GM18517 (cell line): ENCODE results near the gene RNF213.

ENCODE experiments used
- ATAC-seq: cut with Tn5 transposase; IDR thresholded peaks from one replicate; pipeline ENCODE4 v1.9.1; 2021; ENCODE audit warnings: mild to moderate bottlenecking, moderate library complexity; ENCODE audit not compliant: unreplicated experiment

Gene RNF213

DNA sequence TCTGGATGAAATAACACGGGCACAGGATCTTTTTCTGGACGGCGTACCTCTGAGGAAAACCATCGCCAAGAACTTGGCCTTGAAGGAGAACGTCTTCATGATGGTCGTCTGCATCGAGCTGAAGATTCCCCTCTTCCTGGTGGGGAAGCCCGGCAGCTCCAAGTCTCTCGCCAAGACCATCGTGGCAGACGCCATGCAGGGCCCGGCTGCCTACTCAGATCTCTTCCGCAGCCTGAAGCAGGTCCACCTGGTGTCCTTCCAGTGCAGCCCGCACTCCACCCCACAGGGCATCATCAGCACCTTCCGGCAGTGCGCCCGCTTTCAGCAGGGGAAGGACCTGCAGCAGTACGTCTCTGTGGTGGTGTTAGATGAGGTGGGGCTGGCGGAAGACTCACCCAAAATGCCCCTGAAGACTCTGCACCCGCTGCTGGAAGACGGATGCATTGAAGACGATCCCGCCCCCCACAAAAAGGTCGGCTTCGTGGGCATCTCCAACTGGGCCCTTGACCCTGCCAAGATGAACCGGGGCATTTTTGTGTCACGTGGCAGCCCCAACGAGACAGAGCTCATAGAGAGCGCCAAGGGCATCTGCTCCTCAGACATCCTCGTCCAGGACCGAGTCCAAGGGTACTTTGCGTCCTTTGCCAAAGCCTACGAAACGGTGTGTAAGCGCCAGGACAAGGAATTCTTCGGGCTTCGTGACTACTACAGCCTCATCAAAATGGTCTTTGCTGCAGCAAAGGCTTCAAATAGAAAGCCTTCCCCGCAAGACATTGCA, 86.0 kb downstream of the RNF213 start:
- ATAC-seq: no peak

DNA sequence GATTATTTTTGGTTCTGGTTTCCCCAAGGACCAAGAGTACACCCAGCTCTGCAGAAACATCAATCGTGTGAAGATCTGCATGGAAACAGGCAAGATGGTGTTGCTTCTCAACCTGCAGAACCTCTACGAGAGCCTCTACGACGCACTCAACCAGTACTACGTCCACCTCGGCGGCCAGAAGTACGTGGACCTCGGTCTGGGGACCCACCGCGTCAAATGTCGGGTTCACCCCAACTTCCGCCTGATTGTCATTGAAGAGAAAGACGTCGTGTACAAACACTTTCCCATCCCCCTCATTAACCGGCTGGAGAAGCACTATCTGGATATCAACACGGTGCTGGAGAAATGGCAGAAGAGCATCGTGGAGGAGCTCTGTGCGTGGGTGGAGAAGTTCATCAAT, 86.9 kb downstream of the RNF213 start:
- ATAC-seq: no peak

DNA sequence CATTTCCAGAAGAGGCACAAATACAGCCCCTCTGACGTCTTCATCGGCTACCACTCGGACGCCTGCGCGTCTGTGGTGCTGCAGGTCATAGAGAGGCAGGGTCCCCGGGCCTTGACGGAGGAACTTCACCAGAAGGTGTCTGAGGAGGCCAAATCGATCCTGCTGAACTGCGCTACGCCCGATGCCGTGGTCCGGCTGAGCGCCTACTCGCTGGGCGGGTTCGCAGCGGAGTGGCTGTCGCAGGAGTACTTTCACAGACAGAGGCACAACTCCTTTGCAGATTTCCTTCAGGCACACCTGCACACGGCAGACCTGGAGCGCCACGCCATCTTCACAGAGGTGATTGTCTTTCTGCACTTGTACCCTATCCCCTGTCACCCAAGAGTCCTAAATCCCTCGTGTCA, 87.3 kb downstream of the RNF213 start:
- no peak for ATAC-seq

DNA sequence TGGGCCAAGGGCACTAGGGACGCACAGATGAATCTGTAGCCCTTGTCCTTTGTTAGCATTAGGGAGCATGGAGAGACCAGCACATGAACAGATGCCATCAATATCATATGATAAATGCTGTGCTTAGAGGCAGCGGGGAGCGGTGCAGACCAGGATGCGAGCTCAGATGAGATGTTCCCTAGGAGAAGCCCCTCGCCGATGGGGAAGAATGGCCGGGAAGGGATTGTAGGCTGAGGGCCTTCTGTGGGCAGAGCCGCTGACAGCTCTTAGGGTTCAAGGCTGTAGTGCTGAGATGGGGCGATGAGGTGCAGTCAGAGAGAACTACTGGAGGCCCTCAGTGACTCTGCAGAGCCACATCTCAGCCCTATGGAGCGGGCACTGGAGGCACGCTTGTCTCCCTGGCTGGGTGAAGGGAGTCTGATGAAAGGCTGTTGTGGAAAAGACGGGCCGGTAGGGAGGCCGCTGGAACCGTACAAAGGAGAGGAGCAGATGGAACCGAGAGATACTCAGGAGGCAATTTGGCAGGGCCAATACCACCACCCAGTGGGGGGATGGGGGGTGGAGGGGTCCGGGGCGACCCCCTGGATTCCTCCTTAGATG, 88.0 kb downstream of the RNF213 start:
- ATAC-seq: no peak

DNA sequence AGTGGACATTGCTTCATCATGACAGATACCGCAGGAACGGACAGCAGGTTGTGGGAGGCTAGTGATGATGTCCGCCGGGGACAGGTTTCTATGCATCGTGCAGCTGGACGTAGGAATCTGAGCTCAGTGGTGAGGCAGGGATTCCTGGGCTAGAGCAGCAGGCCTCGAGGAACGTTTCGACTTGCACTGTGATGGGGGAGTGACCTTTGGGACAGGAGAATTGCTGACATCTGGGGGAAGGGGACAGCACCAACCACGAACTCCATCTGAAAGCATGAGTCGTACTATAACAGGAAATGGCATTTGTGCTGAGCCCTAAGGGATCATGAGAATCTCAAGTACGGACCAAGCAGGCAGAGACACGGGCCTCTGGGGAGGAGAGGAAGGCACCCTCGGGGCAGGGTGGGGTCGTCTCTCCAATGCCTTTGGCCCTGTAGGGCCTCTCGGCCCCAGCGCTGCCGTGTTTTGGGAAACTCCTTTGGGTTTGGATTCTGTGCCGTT, 88.5 kb downstream of the RNF213 start:
- ATAC-seq: no peak

DNA sequence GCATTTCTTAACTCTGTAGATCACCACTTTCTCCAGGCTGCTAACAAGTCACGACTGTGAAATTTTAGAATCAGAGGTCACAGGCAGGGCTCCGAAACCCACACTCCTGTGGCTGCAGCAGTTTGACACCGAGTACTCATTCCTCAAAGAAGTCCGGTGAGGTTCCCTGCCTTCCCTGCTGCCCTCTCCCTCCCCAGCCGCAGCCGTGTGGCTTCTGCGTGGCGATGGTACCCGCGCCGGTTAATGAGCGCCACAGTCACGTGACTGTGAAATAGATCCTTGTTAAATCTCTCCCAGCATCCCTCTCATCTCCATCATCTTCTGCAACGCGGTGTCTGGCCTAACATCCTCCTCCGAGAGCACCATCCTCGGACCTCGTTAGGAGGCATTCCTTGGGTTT, 89.1 kb downstream of the RNF213 start:
- ATAC-seq: no peak

DNA sequence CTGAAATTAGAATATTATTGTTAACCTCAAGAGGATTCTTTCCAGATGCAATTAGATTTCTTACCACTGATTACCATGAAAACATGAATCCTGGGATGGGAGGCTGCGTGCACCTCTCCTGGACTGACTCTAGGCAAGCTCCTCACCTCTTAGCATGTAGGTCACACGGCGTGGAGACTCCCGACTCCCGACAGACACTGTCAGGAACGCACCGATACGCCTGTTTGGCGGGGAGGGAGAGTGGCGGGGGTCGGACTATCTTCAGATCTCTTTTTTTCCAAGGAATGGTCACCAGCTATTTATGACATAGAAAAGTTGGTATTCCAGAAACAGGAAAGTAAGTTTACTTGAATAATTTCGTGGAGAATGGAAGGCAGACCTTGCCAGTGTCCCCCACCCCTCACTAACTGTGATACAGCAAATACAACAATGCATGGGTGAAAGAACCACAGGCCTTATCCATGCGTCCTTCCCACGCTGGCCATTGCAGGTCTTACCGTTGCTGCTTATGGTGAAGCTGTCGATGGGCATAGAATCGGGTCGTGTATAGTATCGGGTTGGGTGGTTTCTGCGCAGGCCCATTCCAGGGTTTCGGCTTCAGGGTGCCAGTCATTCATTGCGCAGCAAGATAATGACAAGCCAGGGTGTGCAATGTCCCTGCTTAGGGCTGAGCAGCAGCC, 91.7 kb downstream of the RNF213 start:
- ATAC-seq: no peak

DNA sequence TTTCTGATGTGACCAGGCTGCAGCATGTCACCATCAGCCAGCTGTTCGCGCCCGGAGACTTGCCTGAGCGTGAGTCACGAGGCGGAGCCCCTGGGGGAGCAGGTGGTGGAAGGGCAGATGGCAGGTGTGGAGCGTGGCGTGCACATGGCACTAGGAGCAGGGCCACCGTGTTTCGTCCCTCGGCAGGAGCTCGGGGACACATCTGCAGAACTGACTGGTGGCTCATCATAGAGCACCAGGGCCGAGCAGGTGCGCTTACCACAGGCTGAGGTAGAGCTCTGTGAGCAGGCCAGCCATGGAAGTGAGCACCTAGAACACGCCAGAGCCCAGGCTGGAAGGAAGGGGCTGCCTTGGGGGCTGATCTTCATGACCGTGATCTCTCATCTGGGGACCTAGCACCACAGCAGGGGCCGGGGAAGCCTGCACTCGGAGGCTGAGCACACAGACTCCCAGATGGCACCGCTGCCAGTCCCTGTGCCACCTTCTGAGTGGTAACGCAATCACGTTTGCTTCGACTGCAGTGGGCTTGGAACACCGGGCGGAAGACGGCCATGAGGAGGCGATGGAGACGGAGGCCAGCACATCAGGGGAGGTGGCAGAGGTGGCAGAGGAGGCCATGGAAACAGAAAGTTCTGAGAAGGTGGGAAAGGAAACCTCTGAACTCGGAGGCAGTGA, 92.5 kb downstream of the RNF213 start:
- ATAC-seq: no peak

DNA sequence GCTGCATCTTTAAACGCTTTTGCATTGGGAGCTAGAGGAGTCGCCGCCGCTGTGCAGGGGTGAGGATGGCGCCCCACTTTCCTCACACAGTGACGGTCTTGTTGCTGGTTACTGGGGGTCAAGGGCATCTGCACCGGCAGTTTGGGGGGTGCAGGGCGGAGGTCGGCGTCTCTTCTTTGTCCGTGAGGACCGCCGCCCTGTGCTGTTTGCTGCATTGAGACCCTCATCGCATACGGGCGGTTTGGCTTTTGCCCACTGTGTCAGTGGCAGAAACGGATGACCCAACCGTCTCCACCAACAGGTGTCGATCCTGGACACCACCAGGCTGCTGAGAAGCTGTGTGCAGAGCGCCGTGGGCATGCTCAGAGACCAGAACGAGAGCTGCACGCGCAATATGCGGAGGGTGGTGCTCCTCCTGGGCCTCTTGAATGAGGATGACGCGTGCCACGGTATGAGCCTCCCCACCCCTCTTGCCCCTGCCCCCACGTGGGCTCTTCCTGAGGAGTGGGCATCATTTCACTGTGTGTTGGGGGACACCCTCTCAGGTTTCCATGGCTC, 93.1 kb downstream of the RNF213 start:
- no peak for ATAC-seq

DNA sequence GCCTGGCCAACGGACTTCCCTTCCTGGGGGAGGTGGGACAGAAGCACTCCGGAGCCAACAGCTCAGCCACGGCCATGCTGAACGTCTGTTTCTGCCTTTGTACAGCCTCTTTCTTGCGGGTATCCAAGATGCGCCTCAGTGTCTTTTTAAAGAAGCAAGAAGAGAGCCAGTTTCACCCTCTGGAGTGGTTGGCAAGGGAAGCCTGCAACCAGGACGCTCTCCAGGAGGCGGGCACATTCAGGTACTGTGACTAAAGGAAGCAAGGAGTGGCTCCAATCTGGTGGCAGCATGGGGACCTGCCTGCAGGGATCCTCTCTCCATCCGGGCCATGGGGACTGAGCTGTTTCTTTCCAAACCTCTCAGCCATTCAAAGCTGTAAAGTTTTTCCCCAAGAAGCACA, 93.7 kb downstream of the RNF213 start:
- ATAC-seq: no peak

DNA sequence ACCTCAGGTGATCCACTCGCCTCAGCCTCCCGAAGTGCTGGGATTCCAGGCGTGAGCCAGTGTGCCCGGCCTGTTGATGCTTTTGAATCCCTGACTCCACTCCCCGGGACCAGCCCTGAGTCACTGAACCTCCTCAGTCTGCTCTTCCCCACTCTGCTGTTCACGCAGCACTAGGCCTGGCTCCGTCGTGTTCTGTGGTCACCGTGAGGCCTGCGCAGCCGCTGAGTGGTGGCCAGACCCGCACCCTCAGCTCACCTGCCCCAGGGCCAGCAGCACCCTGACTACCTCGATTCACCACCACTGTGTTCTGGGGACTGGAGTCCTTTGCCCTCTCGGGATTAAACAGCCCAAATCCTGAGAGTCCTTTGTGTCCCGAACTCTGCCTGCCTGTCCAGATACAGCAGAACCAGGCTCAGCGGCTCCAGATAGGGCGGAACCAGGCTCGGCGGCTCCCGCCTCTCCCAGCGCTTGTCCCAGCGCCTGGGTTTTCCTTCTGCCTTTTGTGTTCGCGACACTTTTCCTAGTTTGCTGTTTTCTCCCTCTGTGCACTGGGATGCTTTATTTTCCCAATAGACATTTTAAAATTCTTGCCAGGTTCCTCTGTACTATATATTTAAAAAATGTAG, 95.7 kb downstream of the RNF213 start:
- ATAC-seq: no peak

DNA sequence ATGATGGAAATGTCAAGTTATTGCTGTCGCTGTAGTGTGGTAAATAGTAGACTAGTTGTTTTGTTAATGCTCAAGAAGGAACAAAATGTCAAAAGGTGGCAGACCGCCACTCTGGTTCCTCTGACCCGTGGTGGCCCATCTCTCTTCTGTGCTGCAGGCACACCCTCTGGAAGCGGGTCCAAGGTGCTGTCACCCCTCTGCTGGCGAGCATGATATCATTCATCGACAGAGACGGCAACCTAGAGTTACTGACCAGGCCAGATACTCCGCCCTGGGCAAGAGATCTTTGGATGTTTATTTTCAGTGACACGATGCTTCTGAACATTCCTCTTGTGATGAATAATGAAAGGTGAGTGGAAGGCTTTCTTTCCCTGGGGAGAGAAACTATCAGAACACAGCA, 97.5 kb downstream of the RNF213 start:
- no peak for ATAC-seq

DNA sequence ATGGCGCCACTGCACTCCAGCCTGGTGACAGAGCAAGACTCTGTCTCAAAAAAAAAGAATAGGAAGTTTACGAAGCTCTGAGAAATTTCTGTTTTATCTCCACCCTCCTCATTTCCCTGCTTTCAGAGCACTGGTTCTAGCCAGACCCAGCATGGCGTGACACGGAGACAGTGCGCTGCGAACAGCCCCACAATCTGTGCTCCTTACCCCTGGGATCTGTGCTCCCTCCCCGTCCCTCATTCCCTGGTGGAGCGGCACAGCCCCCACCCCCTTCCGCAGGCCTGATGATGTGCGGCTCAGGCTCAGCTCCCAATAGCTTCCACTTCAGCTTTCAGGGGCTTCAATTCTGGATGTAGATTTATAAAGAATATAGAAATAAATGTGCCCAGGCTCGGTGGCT, 98.2 kb downstream of the RNF213 start:
- no peak for ATAC-seq

DNA sequence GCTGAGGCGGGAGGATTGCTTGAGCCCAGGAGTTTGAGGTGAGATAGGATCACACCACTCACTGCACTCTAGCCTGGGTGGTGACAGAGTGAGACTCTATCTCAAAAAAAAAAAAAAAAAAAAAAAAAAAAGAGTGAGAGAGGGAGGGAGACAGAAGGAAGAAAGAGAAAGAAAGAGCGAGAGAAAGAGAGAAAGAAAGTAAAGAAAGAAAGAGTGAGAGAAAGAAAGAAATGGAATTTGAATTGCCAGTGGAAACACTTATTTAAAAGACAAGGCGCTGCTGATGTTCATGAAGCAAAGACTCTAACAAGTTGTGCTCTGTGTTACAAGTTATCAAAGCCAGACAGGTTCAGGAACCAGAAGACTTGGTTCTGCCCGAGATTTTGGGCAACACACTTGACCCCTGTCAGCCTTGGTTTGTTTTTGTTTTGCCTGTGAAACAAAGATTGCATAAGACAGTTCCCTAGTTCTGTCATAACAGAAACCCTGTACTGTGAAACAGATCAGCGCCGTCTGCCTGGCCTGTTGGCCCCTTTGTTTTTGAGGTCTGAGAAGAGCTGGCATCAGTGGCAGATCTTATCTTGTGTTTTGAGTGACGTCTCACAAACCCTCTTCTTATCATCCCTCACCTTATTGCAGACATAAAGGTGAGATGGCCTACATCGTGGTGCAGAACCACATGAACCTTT, 98.9 kb downstream of the RNF213 start:
- no peak for ATAC-seq

DNA sequence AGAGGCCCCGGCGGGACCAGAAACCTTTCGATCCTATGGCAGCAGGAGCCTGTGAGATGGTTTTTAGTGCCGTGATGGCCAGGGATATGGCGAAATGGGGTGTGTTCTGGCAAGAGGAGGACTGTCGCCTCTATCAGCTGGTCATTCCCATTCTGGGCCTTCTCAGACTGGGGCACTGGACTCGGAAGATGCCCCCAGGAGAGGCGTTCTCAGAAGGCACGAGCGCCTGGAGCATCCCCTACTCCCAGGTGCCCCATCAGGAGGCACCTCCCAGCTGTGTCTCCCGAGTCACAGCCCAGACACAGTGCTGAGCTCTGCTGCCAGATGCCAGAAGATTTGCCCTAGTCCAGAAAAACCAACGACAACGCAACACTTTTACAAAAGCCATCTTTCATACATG, 99.7 kb downstream of the RNF213 start:
- ATAC-seq: no peak

DNA sequence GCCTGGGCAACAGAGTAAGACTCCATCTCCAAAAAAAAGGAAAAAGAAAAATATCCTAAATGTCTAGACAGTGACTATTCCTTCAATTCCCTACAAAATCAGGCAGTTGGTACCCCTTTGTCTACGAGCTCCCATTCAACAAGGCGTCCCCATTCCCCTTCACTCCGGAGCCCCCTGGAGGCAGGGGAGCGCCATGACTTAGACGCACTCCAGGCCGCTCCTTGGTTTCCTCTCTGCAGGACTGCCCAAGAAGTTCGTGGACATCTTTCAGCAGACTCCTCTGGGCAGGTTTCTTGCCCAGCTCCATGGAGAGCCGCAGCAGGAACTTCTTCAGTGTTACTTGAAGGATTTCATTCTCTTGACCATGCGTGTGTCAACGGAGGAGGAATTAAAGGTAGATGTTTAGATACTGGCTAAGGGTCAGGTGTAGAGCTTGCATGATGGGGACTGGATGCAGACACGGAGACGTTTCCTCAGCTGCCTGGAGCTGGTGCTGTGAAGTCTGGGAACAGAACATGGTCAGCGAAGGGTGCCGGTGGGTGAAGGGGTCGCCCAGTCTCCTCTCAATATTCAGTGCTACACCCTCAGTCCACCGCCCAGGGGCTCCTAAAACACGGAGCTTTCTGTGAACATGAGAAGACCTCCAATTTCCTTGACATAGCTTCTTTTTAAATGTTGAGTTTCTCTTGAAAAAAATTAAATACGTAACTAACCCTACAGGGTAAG, 101.0 kb downstream of the RNF213 start:
- no peak for ATAC-seq

DNA sequence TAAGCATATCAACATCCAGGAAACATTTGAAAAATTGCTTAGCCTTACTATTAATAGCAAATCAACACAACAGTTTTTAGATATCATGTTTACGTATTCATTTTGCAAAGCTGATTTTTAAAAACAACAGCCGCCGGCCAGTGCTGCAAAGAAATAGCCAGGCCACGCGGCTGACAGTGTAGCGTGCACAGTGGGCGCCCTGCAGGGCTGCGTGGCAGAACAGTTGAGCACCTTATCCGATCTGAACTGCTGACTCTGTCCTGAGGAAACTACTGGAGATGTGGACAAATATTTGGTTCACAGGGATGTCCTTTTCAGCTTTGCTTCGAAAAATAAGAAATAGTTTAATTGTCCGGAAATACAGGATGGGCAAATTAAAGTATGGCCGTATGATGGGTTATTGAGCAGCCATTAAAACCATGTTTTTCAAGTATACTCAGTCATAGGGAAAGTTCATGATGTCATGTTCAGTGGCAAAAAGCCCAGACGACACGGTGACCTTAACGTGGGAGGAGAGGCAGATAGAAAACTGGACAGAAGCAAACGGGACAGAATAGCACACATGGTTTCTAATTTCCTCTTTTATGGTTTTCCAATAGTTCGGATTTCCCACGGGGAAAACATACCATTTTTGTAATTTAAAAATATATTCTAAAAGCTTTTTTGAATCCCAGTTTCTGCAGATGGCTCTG, 101.9 kb downstream of the RNF213 start:
- no peak for ATAC-seq

DNA sequence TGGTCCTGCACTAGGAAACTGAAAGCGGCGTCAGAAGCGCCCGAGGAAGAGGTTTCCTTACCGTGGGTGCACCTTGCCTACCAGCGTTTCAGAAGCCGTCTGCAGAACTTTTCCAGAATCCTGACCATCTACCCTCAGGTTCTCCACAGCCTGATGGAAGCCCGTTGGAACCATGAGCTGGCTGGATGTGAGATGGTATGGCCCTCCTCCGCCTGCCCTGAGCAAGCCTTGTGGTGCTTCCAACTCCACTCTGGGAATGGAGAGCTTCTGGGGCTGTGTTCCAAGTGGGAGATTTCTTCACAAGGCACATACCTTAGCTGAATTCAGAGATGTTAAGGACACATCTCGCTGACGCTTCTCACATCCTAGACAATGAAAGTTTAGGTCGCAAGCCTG, 102.5 kb downstream of the RNF213 start:
- ATAC-seq: no peak

DNA sequence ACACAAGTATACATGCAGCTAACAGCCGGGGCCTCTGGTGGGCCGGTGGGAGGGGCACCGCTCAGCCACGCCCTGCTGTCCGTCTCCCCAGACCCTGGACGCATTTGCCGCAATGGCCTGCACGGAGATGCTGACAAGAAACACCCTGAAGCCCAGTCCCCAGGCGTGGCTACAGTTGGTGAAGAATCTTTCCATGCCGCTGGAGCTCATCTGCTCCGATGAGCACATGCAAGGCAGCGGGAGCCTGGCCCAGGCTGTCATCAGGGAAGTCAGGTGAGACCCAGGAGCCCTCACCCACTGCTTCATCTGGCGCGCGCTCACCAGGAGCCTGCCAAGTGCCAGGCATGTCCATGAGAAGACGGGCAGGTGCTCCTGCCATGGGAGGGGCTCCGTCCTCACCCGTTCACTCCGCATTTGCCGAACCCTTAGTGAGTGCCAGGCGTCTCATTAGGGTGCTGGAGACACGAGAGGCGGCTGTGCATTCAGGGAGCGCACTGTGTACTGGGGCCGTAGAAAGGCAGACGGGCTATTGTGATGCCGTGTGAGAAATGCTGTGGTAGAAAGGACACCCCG, 103.0 kb downstream of the RNF213 start:
- ATAC-seq: no peak
